SHP77 (cell line): ENCODE measurements around the gene C8A.

Source experiments
- DNase-seq, 2 experiments: peaks; one replicate each; lab custom pipeline; 2025; lab: John Stamatoyannopoulos, UW

The C8A gene

DNA sequence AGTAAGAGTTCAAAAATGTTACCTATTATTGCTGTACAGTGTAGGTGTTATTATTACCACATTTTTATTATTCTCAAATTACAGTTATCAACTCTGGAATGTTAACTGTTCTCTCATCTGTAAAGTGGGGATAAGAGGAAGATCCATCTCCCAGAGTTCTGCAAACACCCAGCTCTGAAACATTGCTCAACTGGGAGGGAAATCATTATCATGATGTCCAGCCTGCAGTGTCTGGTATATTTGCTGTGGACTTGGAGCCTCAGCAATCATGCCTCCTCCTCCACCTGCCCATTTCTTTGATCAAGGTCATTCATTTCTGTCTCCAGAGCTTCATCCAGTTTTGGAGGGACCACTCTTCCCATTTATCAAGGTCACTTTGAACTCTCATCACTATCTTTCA, 39.4 kb downstream of the C8A start:
- DNase-seq = no peak

DNA sequence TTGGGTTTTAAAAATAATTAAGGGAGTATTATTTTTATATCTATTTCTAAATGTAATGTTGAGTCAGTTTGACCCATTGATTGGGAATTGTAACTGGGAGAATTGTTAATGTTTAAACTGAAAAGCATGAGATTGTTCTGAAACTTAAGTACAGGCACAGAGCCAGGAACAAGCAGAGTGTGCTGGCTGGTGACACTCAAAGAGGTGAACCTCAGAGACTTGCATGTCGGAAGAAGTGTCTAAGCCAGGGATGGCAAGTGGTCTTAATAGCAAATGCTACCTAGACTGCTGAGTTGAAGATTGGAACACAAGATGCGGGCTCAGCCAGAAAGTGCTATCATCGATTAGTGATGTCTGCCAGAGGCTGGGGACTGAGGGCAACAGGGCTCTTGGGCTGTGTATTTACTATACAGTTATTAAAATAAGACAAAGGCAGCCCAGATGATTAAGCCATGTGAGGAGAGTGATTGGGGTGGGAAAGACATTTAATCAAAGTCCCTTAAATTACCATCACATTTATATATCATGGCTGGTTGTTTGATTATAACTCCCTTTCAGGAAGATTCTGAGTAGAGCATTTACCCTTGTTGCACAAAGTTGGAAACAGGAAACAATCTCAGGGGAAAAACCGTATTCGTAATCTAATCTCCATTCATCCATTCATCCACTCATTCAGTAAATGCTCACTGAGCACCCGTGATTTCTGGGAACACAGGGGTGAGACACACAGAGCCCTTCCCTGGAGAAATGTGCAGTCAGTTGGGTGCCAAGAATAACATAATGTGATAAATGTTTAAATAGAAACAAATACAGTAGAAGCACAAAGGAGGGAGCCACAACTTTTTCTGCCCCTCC, 42.8 kb downstream of the C8A start:
- no peak for DNase-seq

DNA sequence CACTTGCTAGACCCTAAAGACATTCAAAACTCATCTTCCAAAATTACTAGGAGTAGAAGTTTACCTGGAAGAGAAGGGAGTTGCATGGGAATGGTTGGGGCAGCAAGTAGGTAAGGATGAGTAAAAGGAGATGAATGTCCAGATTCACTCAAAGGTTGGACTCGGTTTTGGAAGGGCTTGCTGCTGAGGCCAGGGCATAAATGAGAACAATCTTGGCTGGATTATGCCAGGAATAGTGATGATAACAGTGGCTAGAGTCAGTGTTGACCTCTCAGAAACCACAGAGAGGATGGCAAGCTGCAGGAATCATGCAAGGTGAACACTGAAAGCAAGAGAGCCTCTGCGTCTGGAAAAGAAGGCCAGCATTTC, 43.4 kb downstream of the C8A start:
- DNase-seq = no peak

DNA sequence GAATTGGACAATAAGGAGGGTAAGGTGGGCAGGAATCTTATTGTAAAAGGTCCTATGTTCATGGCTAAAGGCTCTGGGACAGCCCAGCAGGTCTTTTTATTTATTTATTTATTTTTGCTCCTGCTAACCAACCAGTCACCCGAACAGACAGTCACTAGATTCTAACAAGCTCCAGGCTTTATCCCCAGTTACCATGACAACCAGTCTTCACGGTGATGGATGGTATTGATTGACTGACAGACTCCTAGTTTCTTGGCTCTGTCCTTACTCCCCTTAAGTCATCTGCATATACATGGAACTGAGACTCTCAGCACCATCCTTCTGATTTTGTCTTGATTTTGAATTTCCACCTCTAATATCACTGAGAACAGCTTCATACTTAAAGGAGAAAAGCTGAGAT, 44.3 kb downstream of the C8A start:
- no peak for DNase-seq

DNA sequence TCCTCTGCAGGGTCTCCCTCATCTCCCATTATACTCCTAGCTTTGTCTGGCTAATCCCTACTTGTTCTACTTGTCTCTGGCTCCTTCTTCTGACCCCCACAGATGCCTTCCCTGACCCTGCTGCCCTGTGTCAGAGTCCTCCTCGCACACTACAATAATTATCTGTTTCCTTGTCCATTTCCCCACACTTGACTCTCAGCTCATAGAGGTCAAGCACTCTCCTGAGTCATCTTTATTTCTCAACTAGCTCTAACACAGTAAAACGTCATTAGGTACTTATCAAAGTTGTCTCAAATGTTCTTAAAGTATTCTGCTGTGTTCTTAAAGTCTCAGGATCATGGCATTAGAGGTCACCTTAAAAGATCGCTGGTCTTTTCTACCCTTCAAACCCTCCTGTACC, 47.1 kb downstream of the C8A start:
- no peak for DNase-seq

DNA sequence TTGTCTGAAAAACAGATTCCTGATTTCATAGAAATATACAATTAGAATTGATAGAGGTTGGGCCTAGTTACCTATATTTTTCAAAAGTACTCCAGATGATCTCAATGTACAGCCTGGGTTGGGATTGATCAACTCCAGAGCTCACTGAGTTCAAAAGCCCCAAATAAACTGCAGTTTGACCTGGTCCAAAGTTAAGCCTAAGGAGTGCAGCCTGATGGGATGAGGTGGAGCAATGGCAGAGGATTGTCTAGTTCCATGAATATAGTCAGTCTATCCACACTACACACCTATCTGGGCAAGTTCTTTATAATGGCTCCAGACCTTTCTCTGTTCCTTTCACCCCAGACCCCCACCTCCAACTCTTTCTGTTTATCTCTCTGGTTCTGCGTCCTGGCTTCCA, 49.2 kb downstream of the C8A start:
- no peak for DNase-seq

DNA sequence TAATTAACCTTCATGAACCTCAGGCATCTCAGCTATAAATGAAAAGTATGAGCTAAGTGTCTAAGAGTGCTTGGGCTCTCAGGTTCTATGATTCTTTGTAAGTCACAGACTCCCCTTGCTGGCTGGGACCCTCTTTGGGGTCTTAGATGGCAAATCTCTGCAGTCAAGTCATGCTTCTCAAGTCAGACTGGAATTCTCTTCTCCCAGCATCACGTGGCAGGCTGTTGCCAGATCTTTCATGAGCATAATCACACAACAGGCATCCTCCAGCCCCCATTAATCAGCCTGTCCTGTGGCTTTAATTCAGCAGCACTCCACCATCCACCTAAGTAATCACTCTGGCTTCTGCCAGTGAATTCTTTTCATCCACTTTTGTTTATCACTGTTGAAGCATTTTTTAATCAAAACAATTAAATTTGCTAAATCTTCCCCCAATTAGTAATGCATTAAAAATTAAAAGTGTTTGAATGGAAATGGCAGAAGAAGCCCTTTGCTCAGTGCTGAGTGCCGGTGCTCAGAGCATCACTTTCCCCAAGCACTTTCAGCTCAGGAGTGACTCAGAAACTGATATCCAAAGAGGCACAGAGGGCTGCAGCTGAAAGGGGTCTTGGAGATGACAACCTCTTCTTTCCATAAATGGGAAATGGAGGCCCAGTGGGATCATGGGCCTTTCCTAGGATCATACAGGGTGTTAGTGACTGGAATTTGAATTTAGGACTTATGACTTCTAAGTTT, 50.2 kb downstream of the C8A start:
- no peak for DNase-seq

DNA sequence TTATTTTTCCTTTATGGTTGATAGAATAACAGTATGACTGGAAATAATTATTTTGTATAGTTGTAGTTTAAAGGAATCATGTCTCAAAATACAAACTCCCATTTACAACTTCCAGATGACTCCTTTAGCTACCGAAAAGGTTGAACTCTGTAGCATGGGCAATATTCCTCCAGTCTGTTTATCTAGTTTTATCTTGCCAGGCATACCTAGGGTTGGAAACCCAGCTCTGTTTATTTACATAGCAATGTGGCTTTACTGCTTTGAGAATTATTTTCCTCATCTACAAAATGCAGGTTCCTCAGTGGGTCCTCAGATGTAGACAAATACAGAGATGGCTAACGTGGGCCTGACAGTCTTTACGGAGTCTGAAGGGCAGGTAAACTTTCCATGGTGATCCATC, 51.1 kb downstream of the C8A start:
- DNase-seq = no peak

DNA sequence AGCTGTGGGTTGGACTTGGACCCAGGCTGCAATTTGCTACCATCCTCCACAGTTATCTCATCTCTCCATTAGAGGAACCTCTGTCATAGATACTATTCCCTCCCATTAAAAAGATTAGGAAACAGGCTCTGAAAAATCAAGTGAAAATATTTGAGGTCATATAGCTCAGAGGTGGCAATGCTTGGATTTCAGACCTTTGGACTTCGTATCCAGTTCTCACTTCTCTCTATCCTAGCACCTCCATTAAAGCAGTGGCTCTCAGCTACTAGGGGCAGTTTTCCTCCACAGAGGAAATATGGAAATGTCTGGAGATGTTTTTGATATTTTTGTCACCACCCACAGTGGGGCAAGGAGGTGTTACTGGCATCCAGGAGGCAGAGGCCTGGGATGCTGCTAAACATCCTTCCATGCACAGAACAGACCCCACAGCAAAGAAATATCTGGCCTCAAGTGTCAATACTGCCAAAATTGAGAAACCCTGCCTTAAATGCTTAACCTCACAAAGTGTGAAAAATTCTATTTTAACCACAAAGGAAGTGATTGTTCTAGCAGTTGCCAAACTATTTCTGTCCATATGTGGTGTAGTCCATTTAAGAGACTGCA, 54.1 kb downstream of the C8A start:
- no peak for DNase-seq

DNA sequence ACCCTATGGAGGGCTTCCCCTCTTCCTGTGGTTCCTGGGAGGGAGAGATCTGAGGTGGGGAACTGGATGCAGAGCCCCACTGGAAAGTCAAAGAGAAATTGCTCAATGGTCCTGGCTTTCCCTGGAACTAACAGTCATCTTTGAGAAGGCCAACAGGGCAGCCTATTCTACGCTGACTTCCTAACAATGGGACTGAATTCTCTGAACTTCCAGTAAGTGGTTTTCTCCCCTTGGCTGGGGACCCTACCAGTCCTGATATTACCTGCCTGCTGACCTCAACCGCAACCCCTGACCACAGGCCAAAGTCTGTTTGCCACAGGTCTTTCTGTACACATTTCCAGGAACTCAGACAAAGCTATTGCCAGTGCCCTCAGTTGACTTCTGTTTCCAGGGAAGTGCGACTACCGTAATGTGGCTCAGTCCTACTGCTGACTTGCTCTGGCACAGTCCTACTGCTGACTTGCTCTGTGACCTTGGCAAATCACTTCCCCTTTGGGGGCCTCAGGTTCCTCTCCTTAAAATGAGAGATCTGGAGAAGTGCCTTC, 55.9 kb downstream of the C8A start:
- DNase-seq = no peak

DNA sequence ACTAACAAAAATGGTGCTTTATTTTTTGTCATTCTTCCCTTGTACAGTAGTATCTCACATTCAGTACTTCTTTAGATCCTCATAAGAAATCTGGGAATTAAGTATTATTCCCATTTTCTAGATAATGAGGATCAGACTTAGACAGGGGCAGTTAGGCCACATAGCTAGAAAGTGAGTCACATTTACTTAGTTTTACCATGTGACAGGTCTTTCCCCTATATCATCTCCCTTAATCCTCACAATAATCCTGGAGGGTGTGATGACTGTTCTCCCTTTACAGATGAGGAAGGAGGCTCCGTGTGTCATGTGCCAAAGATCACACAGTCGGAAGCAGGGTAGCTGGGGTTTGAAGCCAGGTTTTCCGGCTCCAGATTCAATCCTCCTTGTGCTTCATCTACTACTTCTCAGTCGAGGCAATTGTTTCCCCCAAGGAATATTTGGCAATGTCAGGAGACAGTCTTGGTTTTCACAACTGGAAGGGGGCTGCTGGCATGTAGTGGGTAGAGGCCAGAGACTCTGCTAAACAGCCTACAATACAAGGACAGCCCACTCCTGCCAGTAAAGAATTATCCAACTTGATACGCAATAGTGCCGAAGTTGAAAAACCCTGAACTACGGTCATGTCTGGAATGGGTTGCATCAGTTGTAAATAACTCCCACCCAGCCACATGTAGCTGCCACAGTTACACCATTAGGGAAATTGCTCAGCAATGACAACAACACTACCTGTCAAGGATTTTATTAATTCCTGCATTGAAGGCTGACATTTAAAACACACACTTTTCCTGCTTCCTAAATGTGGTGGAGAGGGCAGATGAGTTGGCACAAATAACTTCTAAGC, 56.7 kb downstream of the C8A start:
- DNase-seq = no peak

DNA sequence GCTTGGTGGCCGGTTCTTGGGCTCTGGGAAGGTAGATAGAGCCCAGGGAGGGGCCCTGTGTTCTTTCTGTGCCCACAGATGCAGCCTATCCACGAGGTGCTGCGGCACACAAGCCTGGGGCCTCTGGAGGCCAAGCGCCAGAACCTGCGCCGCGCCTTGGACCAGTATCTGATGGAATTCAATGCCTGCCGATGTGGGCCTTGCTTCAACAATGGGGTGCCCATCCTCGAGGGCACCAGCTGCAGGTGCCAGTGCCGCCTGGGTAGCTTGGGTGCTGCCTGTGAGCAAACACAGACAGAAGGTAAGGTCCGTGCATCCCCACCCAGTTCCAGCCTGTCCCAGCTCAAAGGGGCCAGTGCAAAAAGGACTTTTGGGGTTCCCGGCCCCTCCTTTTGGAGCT, 57.7 kb downstream of the C8A start:
- no peak for DNase-seq

DNA sequence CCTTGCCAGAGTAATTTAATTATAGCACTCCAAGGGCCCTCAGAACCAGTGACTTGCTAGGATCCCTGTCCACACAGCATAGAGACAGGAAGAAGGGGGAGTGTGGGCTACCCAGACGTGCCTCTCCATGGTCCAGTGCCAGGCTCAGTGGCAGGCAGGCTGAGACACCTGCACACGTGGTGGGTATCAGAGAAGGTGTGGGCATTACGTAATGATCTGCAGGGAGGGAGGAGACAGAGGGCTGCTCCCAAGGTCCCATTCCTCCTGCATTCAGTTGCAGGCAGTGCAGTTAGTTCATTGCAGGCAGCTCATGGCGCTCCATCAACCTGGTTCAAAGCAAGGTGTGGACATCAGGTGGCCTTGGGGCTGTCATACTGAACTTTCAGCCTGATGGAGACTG, 61.4 kb downstream of the C8A start:
- no peak for DNase-seq

DNA sequence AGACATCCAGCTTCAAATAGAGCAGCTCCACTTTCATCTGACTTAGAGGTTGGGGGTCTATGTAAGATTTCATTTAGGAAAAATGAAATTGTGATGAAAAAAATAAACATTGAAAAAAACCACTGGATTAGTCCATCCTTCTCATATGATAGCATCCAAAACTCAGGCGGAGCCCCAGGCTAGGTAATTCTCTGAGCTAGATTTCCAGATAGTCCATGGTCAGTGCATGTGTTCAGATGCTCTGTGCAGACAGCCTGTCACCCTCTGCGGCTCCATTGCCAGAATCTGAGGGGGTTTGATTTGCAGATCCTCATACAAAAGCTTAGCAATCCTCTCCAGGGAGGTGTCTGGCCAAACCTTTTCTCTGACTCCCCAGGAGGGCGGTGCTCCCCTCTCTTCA, 62.0 kb downstream of the C8A start:
- no peak for DNase-seq

DNA sequence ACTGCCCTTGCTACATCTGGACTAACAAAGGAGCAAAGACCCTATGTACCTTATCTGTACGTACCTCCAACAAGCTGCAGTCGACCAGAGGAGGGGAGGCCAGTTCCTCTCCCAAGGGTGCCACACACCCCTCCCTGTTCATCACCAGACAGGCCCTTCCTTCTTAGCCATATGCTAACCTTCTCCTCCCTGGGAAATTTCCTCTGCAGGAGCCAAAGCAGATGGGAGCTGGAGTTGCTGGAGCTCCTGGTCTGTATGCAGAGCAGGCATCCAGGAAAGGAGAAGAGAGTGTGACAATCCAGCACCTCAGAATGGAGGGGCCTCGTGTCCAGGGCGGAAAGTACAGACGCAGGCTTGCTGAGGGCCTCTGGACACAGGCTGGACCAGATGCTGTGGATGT, 62.8 kb downstream of the C8A start:
- DNase-seq = no peak

DNA sequence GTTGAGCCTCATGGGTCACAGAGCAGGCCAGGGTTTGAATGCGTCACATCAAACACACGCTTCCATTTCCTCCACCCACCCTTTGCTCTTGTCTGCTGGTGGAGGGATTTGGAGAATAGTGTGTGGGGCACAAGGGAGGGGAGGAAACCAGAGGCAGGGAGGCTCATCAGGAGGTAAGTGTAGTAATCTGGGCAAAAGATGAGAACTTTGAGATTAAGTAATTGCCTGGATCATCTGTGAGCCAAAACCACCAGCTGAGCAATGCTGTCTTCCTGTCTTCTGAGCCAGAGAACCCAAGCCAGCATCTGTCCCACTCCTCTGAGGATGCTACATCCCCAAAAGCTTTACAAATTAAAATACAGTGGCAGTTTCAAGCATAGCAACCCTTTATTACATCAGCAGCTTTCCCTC, 66.0 kb downstream of the C8A start:
- no peak for DNase-seq

DNA sequence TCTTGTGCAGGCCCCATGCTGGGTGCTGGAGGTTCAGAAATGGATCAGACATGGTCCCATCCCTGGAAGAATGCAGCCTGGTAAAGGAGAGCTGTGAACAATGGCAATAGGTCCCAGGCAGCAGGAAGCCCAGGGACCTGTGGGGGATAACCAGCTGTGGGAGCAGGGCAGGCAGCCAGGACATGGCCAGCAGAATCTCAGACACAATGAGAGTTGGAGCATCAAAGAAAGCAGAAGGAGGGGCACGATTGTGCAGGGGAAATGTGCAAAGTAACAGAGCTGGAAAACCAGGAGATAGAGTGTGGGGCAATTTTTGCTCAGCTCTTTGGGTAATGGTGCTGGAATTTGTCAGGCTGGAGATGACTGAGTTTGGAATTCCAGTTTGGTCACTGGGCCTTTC, 66.9 kb downstream of the C8A start:
- no peak for DNase-seq

DNA sequence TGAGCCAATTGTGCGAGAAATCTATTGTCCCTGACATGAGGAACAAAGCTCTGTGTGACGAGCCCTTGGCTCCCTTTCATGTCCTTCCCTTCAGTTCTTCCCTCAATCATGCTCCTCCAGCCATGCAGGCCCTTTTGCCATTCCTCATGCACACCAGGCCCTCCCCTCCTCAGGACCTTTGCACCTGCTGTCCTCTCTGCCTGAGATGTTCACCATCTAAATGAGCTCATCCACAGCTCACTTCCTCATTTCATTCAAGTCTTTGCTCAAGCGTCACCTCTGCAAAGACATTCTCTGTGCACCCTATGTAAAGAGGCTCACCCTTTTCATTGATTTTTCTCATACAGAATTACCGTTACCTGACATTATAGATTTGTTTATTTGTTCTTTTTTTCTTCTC, 67.5 kb downstream of the C8A start:
- no peak for DNase-seq

DNA sequence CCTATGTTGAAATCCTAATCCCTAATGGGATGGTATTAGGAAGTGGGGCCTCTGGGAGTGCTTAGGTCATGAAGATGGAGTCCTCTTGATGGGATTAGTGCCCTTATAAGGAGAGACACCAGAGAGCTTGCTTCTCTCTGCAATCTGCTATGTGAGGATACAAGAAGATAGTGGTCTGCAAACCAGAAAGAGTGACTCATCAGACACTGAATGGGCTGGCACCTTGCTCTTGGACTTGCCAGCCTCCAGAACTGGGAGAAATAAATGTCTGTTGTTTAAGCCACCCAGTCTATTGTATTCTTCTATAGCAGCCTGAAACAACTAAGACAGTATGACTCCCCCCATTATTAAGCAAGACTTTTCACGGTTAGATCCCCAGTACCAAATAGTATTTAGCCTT, 67.9 kb downstream of the C8A start:
- no peak for DNase-seq

DNA sequence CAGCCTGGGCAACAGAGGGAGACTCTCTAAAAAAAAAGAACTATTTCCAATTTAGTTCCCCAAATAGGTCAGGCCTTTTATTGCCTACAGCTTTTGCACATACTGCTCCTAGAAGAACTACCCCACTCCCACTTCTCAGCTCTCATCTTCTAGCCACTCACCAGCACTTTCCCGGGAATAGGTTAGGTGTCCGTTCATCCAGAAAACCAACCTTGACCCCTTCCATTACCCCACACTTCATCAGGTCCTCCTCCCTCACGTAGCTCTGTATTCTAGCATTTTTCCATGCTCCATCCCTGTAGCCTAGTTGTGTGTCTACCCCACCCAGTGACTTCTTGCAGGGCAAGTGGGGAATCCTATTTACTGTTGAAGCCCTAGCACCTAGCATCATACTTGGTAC, 68.6 kb downstream of the C8A start:
- no peak for DNase-seq

DNA sequence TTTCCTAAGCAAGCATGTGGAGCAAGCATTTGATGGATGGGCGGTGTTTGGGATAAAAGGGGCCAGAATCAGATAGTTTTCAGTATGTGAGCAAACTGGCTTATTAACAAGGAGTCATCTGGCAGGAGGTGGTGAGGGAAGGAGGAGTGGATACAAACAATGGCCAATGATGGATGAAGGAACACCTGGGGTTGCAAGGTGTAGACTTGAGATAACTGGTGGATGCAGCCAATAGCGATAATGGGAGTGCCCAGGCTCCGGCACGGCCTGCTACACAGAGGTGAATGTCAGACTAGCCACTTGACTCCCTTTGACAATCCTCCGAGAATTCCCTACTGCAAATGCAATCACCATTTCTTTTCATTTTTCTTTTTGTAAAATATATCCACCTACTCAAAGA, 69.5 kb downstream of the C8A start:
- no peak for DNase-seq

DNA sequence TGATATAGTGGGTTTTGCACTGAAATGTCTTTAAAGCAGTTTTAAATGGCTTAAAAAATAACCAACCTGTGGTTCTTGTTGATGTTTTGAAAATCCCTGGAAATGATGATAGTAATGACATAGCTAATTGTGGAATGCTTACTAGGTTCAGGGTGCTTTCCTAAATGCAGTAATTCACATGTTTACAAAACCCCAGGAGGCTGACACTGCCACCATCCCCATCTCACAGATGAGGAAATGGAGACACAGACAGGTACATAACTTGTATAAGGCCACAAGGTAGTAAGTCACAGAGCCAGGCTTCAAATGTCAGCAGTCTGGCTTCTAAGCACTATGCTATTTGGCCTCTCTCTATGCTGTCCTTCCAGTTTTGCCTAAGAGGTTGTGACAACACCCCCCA, 70.6 kb downstream of the C8A start:
- no peak for DNase-seq
